GM18499 (cell line): Measurements from ENCODE around the gene MRC1.

Source experiments
- ATAC-seq: cut with Tn5 transposase; IDR thresholded peaks from one replicate; pipeline ENCODE4 v1.9.1; 2021; ENCODE audit warnings: moderate number of reproducible peaks; ENCODE audit not compliant: insufficient read depth, unreplicated experiment

Gene MRC1

DNA sequence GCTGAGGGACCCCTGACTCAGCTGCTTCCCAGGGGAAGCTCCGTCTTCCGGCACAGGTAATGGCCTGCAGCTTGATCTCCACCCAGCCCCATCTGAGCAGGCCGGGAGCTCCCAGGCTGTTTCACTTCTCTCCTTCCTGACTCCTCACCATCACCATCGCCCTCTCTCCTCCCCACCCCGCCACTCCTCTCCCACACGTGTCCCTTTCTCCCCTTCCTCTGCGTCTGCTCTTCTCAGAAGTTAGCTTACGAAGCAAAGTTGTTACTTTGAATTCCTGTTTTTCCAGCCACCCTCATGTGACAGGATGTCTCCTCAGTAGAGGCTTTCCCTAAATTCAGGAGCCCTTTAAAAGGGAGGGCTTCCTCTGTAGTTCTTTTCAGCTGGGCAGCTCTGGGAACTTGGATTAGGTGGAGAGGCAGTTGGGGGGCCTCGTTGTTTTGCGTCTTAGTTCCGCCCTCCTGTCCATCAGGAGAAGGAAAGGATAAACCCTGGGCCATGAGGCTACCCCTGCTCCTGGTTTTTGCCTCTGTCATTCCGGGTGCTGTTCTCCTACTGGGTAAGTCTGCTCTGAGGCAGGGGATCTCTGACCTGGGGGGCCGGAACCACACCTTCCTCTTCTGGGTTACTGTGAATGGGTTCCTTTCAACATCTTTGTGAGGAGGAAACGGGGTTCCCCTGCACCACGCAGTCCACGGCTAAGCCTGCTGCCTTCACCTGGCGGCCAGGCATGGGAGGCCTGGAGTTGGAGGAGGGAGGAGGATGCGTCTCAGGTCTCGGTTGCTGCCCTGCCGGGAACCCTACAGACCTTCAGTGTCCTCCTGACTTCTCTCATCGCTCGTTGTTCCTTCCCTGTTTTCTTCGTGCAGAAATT lies at the start of gene MRC1:
TSS of gene MRC1 (plus strand) at position 378 of the 871 bp plus-strand sequence. CDS start at position 496, 118 bp downstream.
- no peak for ATAC-seq

DNA sequence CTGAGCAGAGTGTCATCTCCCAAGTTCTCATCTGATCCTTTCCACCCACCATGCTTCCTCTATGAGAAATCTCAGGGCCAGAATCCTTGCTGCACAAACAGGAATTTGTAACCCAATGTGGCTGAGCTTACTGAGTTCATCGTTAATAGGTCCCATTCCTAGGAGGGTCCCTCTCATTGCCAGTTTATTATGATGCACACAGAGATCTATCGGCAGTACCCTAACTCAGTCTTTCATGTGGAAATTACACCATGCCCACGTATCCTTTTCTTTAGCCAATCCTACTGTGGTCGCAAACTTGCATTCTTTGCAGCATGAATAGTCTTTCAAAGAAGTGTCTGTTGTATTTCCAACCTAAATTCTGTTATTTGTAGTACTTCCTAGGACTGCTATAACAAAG lies 45.0 kb upstream of the MRC1 start:
- no peak for ATAC-seq

DNA sequence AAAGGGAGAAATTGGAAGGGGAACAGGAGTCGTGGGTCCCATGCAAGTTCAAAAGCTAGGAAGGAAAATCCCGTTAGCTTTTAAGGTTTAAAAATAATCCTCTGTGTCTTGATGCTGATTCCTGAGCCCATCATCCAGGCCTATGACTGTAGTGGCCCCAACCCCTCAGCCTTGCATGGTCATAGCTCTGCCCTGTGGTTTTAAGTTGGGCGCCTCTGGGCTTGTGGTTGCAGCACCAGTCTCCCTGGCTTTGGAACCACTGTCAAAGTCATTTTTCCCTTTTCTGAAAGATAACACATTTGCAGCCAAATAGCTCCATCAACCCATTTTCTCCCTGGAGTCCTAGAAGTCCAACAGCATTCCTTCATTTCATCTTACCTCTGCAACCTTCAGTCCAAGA lies 43.5 kb upstream of the MRC1 start:
- ATAC-seq, result no peak

DNA sequence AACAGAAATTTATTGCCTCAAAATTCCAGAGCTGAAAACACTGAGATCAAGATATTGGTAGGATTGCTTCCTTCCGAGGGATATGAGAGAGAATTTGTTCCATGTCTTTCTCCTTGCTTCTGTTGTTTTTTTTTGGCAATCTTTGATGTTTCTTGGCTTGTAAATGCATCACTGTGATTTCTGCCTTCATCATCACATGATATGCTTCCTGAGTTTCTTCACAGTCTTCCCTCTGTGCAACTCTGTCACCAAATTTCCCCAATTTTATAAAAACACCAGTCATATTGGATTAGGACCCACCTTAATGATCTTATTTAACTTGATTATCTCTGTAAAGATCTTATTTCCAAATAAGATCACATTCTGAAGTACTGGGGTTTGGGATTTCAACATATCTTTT lies 42.4 kb upstream of the MRC1 start:
- ATAC-seq, result no peak

DNA sequence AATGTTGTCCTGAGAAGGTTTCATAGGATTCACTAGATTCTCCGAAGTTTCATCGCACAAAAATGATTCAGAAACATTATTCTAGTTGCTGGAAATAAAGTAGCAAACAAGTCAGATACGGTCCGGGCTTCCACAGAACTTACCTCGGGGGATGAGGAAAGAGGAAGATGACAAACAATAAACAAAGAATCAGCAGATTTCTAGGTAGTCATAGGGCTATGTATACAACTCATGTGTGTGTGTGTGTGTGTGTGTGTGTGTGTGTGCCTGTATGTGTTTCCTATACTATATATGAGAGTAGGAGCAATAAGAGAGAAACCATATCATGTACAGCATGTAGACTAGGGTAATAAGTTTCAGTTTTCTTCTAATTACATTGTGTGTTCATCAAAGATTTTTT lies 40.7 kb upstream of the MRC1 start:
- no peak for ATAC-seq

DNA sequence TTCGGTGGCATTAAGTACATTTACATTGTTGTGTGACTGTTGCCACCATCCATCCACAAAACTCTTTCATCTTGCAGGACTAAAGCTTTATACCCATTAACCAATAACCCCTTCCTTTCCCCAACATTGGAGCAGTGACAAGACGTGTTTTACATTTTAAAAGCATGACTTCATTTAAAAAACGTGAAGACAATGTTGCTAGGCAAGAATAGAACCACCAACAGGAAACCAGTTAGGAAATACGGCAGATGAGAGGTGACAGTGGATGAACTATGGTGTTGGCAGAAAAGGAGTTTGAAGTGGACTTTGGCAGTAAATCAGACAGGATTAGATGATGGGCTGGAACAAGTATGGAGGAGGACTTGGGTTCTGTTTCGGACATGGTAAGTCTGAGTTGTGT lies 40.2 kb upstream of the MRC1 start:
- ATAC-seq, result no peak

DNA sequence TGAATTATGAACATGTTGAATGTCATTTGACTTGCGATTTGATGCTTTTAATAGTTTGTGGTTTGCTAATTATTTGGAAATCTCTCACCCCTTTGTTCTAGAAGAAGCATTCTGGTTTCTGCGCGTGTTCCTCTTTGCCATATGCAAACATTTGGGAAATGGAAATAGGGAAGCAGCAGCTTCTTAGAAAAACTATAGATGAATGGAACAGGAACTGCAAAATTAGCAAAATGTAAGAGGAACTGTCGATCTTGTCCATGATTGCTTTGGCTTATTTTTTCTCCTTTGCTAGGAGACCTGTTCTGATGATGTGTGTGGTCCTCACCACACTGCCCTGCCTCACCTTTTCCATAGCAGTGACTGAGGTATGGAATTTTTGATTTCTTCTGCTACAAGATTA lies 38.1 kb upstream of the MRC1 start:
- ATAC-seq, result no peak

DNA sequence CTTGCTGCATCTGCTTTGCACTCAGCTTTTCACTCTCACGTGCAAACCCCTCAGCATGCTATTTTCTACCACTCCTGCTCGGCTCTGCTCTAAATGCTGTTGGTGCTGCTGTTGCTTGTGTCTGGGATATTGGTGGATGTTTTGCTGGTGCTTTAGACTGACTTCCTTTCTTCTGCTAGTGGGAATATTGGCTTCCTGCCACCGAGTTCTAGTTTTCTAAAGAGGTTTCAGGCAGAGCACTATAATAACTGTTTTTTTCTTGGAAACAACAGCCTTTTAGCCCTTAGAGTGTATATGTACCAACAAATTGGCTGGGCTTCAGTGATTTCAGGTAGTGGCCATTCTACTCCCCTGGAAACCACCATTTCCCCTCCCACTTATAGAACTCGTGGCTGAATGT lies 29.4 kb upstream of the MRC1 start:
- no peak for ATAC-seq

DNA sequence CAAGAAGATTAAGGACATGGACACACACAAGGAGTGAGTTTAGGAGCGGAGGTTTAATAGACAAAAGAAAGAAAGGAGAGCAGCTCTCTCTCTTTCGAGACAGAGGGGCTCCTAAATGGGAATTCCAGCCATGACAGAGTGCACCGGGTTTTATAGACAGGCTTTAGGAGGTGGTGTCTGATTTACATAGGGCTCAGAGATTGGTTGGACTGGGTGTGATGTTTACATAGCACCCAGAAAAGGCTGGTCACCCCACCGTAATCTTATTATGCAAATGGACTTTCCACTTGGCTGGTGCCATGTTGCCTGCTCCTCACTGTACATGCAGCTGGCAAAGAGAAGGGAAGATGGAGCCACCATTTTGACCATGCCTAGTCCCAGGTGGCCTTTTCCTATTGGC lies 28.4 kb upstream of the MRC1 start:
- no peak for ATAC-seq

DNA sequence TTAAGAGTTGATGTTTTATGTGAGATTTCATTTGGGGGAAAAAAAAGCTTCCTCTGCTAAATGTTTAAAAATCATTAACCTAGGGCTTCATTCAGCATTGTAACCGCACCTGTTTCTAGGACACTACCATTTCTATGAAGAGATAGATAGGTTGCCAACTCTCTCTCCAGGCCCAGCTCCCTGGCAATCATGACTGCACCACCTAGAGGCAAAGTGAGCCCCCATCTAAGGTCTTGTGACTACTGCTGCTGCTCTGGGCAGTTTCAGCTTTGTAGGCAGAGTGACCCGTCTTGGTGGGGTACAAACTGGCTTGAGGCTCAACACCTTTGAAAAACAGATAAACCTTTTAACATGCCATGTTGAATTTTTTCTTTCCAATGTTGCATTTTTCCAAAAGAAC lies 27.3 kb upstream of the MRC1 start:
- ATAC-seq, result no peak

DNA sequence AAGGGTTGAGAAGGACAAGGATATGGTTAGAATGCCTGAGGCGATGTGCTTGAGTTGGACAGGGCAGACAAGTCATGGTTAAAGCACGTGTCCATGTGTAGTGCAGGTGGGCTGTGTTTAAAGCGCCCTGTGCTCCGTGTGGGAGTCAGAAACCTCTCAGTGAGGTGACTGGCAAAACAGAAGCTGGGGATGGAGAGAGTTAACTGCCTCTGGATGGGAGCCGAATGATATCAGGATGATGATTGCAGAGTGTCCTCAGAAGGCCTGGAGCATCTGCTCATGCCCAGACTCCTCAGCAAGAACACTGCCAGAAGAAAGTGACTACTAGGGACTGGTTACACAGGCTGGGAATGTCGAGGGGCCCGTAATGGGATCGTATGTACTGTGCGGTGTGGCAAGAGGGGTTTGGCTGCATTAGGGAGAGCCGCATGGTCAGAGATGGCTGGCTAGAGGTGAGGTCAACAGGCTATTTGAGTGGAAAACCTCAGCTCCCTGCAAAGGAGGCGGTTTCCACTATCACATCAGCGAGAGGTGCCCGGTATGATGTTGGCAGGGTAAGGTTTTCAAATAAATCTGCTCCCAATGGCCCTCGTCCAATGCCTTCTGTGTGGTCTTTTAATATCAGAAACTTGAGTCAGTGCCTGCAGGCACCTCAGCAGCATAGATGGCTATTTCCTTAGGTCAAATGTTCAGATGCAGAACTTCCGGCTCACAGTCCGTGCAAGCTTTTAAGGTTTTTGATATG lies 26.1 kb upstream of the MRC1 start:
- no peak for ATAC-seq

DNA sequence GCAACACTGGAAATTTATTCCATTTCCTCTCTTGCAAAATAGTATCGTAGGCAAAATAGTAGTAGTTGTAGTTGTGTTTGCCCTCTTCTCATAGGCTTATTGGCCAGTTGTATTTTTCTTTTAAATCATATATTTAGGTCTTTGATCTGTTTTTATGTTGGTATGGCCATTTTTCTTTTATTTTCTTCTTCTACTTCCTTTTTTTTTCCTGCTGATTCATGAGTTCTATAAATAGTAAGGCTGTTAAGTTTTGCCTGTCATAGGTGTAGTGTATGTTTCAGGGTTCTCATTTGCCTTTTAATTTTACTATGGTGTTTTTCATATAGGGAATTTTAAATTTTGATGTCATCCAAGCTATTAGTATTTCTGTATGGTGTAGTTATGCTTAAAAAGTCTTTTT lies 25.4 kb upstream of the MRC1 start:
- no peak for ATAC-seq

DNA sequence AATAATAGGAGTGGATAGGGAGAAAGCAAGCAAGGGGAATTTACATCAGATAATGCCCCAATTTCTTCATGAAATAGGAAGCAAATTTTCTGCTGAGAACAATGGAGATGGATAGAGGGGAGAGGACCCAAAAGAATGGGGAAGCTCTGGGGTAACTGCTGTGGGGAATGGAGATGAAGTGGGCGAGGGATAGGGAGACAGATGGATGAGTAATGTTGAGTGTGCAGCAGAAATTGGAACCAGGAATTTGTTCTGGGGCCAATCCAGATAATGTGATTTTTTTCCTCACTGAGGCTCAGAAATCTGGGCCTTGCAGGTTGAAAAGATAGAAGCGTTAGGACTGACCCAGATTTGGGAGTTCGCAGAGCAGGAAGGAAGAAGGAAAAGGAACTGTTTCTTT lies 24.5 kb upstream of the MRC1 start:
- ATAC-seq, result no peak

DNA sequence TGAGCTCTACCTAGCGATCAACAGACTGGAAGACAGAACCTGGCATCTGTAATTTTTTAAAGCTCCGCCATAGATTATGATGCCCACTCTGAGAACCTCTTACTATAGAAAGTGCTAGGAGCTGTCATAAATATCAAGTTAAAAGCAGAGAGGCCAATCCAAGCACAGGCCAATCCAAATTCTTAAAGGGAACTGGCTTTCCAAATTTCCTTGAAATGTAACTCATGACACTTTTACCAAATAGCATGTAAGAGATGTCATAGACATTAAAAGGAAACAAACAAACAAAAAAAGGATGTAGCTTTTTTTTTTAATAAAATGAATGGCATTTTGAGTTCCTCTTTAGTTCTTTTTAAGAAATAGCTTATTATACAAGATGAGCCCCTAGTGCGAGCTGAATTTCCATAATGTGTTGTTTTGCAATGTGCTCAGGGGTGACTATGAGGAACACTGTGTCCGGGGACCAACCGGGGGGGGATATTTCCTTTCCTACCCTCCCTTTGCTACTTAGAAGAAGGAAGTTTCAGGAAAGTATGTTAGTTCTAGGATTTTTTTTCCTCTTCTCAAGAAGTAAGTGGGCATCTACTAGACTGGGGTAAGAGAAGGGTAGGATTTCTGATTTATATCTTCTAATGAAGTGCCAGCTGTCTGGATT lies 23.7 kb upstream of the MRC1 start:
- ATAC-seq, result no peak

DNA sequence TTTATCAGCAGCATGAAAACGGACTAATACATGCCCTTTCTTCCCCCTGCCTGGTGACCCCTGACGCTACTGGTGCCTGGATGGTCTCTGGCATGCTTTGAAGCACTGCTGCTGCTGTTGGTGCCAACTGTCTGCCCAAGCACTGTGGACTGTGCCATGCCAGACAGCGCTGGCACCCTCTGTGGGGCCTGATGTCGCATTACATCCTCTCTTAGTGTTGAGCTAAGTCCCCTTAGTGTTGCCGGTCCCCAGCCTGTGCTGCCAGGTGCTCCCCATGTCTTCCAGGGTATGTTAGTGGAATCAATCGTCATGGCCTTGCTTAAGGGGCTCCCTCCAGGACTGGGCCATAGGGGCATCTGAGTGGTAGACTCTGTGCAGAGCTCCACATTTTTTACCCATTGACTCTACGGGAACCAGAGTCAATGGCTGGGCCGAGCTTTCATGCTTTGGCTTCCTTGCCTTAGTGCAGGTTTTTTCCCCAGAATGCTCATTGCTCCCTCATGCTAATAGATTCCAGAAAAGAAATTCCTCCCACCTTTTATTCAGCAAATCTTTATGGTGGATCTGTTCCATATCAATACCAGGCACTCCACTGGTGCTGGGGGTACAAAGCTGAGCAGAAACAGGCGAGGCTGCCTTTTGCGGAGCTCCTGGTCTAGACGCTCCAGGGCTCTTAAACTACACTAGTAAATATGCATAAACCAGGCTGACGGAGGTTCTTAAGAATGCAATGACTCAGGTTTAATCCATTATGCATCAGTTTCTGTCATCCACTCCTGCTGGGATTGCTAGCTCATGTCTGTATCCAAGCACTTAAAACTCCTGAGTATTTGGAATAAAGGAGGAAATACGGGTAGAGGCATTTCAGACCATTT lies 21.8 kb upstream of the MRC1 start:
- ATAC-seq, result no peak

DNA sequence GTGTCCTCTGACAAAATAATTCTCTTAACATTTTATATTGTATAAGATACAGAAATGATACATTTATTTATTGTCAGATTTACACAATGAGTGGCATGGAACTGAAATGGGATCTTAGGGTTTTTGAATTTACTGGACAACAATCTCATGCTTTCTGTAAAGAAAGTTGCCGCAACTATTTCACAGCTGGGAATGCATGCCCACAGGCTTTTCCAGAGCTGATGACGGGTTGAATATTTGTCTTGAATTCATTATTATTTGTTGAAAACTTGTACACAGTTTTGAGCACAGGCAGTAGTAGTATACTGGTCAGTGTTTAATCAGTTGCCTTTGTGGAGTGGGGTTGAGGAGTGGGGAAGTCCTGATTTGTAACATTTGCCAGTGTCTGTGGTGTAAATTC lies 20.5 kb upstream of the MRC1 start:
- ATAC-seq, result no peak

DNA sequence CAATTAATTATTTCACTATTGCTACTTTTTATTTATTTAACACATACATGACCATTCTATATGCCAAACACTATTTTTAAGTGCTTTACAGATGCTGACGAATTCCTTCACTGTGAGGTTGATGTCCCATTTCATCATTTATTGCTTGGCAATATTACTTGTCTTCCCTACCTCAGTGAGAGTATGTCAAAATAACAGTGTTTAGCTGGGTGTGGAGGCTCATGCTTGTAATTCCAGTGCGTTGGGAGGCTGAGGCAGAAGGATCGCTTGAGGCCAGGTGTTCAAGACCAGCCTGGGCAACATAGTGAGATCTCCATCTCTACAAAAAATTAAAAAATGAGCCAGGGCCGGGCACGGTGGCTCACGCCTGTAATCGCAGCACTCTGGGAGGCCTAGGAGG lies 19.8 kb upstream of the MRC1 start:
- ATAC-seq, result no peak

DNA sequence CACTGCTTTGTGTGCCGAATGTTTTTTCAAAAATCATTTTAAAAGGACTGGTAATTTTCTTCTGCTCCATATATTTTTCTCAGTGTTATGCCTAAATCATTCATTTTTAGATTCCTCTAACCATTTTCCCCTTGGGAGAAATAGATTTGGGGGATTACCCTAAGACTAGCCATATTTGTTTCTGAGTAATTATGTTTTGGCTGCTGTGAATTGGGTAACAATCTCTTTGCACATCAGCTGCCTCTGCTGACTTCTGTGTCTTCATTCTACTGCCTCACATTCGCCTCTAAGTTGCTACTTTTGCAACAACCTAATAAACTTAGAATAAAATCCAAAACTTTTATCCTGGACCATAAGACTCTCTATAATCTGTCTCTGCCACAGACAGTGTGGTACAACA lies 18.5 kb upstream of the MRC1 start:
- ATAC-seq, result no peak

DNA sequence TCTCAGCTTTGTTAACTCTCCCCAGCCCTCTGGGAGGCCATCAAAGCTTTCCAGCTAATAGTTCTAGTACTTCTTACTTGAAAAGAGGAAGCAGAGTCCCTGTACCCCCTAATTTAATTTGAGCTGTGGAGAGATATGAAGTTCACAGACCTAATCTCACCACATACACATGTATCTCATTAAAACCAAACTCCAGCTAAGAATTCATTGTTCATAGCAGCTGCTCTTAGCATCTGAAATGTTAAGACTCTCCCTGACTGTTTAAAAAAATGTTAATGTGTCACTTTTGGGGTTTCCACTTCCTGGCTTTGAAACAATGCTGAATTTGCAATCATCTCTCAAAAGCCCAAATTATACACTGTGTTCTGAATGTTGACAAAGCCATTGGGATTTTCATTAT lies 16.2 kb upstream of the MRC1 start:
- ATAC-seq, result no peak
